Measurements from ENCODE around the gene DYSF.

DNA sequence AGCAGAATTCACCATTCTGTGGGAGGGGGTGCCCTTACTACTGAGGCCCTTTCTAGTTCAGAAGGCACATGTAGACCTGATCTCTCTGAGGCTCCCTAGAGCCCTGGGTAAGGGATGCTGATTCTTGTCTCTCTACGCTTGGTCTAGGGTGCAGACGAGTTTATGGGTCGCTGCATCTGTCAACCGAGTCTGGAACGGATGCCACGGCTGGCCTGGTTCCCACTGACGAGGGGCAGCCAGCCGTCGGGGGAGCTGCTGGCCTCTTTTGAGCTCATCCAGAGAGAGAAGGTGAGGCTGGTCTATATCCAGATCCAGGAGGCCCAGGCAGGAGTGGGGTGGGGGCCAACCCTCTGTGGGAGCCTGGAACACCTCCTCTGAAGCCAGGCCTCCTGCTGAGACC is 147.2 kb downstream of the DYSF start:
- no peak for TF ChIP-seq ZNF24 (tag by site-specific recombination; IDR thresholded peaks at IDR 0.05)
- no peak for TF ChIP-seq CTCF (tag by site-specific recombination; IDR thresholded peaks at IDR 0.05)
- no peak for TF ChIP-seq YY1 (tag by site-specific recombination; IDR thresholded peaks at IDR 0.05)
- TF ChIP-seq, protein P1, sequence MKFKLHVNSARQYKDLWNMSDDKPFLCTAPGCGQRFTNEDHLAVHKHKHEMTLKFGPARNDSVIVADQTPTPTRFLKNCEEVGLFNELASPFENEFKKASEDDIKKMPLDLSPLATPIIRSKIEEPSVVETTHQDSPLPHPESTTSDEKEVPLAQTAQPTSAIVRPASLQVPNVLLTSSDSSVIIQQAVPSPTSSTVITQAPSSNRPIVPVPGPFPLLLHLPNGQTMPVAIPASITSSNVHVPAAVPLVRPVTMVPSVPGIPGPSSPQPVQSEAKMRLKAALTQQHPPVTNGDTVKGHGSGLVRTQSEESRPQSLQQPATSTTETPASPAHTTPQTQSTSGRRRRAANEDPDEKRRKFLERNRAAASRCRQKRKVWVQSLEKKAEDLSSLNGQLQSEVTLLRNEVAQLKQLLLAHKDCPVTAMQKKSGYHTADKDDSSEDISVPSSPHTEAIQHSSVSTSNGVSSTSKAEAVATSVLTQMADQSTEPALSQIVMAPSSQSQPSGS (tag by site-specific recombination; IDR thresholded peaks at IDR 0.05; ENCODE audit: low read depth), result no peak
- no peak for TF ChIP-seq ZBTB7A (tag by site-specific recombination; IDR thresholded peaks at IDR 0.05; ENCODE audit: low read depth)
- no peak for TF ChIP-seq ZNF350 (tag by site-specific recombination; IDR thresholded peaks at IDR 0.05)
- no peak for TF ChIP-seq ZBTB20 (tag by site-specific recombination; IDR thresholded peaks at IDR 0.05)
- no peak for TF ChIP-seq TRIM28 (IDR thresholded peaks at IDR 0.05; ENCODE audit: borderline replicate concordance, low read length)
- no peak for TF ChIP-seq REST (tag by site-specific recombination; IDR thresholded peaks at IDR 0.05)
- TF ChIP-seq, protein P2, sequence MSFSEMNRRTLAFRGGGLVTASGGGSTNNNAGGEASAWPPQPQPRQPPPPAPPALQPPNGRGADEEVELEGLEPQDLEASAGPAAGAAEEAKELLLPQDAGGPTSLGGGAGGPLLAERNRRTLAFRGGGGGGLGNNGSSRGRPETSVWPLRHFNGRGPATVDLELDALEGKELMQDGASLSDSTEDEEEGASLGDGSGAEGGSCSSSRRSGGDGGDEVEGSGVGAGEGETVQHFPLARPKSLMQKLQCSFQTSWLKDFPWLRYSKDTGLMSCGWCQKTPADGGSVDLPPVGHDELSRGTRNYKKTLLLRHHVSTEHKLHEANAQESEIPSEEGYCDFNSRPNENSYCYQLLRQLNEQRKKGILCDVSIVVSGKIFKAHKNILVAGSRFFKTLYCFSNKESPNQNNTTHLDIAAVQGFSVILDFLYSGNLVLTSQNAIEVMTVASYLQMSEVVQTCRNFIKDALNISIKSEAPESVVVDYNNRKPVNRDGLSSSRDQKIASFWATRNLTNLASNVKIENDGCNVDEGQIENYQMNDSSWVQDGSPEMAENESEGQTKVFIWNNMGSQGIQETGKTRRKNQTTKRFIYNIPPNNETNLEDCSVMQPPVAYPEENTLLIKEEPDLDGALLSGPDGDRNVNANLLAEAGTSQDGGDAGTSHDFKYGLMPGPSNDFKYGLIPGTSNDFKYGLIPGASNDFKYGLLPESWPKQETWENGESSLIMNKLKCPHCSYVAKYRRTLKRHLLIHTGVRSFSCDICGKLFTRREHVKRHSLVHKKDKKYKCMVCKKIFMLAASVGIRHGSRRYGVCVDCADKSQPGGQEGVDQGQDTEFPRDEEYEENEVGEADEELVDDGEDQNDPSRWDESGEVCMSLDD (tag by site-specific recombination; IDR thresholded peaks at IDR 0.05), result no peak
- TF ChIP-seq ZNF114 (tag by site-specific recombination; IDR thresholded peaks at IDR 0.05), result no peak
- TF ChIP-seq ZNF561 (tag by site-specific recombination; IDR thresholded peaks at IDR 0.05; ENCODE audit: borderline replicate concordance), result no peak

All from HEK293 (cell line).